ENCODE data around the gene PUM2.
"Not testable (repeated sequence)": the region's sequence is repeated elsewhere in the genome, so short reads cannot be mapped to it uniquely, and the experiment has no call there.

PUM2 gene

DNA sequence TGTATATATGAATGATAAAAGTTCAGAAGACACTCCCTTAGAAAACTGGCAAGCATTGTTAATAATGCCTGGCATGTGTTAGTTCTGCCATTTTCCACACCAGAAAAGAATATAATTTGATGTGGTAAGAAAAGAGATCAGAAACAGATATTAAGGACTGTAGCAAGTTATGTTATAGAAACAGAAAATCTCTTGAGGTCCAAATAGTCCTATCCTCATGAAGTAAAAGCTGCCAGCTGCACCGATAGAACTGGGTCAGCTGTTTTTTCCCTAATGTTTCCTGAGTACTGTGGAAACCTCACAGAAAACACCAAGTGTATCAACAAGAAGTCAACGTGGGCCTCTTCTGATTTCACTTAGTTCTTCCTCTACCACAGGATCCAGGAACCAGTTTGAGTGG lies 68.8 kb downstream of the PUM2 start:
- H3K4me1 ChIP-seq (ENCODE audit: control insufficient read depth in 1 of 2, insufficient read depth in 1 of 2, low read depth in 1 of 2, low read length in 1 of 2), result no peaks in the 10 kb centered on the region
- TF ChIP-seq CTCF (IDR thresholded peaks at IDR 0.05), result no peak
- no peaks in the 10 kb centered on the region for H3K27me3 ChIP-seq
- H3K9me3 ChIP-seq, result no peaks in the 10 kb centered on the region
- no peak overlapping the region for H3K27ac ChIP-seq
- H3K36me3 ChIP-seq, result peaks cover 72% of the 10 kb centered on the region
- H3K4me3 ChIP-seq (ENCODE audit: low read depth in 1 of 2, low read length in 1 of 2), result no peak overlapping the region

DNA sequence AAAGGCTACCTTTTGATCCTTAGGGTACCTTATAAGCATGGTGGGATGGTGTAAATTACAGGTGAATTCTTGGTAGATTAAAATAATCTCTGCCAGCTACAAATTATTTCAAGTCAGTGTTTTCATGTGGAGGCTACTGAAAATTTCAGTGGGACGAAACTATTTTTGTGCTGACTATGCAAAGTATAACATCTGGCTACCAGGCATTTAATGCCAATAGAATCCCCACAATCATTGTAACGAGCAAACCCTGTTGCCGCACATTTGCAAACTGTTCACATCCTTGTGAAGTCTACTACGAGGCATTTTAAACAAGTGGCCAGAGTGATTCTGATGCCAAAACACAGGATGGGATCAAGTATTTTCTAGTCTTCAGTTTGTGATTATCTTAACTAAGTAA lies 77.6 kb downstream of the PUM2 start:
- Histone ChIP-seq H3K4me1 (ENCODE audit: control insufficient read depth in 1 of 2, insufficient read depth in 1 of 2, low read depth in 1 of 2, low read length in 1 of 2) (no peaks in the 10 kb centered on the region), H3K27me3 (no peaks in the 10 kb centered on the region), H3K9me3 (no peaks in the 10 kb centered on the region), H3K36me3 (peaks cover 34% of the 10 kb centered on the region), H3K4me3 (ENCODE audit: low read depth in 1 of 2, low read length in 1 of 2) (no peak overlapping the region), H3K27ac (no peak overlapping the region)
- no peak for TF ChIP-seq CTCF (IDR thresholded peaks at IDR 0.05)

DNA sequence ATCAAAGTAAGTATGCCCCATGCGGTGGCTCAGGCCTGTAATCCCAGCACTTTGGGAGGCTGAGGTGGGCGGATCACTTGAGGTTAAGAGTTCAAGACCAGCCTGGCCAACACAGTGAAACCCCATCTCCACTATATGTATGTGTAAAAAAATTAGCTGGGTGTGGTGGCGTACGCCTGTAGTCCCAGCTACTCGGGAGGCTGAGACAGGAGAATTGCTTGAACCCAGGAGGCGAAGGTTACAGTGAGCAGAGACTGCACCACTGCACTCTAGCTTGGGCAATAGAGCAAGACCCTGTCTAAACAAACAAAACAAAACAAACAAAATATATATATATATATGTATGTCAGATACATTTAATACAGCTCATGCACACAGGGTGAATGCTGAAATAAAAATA lies 82.3 kb downstream of the PUM2 start:
- H3K4me3 ChIP-seq (ENCODE audit: low read depth in 1 of 2, low read length in 1 of 2); H3K27me3 ChIP-seq; H3K9me3 ChIP-seq; H3K27ac ChIP-seq; H3K4me1 ChIP-seq (ENCODE audit: control insufficient read depth in 1 of 2, insufficient read depth in 1 of 2, low read depth in 1 of 2, low read length in 1 of 2): not testable (repeated sequence)
- peaks cover 36% of the 10 kb centered on the region for H3K36me3 ChIP-seq

- H3K9me3 ChIP-seq, result no peaks in the 10 kb centered on the region
- H3K27ac ChIP-seq, result no peak overlapping the region
- H3K36me3 ChIP-seq, result peaks cover 35% of the 10 kb centered on the region
- TF ChIP-seq CTCF (IDR thresholded peaks at IDR 0.05), result no peak
- no peak overlapping the region for H3K4me3 ChIP-seq (ENCODE audit: low read depth in 1 of 2, low read length in 1 of 2)
- no peaks in the 10 kb centered on the region for H3K27me3 ChIP-seq
- no peaks in the 10 kb centered on the region for H3K4me1 ChIP-seq (ENCODE audit: control insufficient read depth in 1 of 2, insufficient read depth in 1 of 2, low read depth in 1 of 2, low read length in 1 of 2)
These were observed 83.1 kb downstream of the PUM2 start for GRCh38 chr2:20267529-20267928.

- Histone ChIP-seq H3K27me3 (no peaks in the 10 kb centered on the region), H3K4me3 (ENCODE audit: low read depth in 1 of 2, low read length in 1 of 2) (no peak overlapping the region), H3K4me1 (ENCODE audit: control insufficient read depth in 1 of 2, insufficient read depth in 1 of 2, low read depth in 1 of 2, low read length in 1 of 2) (no peaks in the 10 kb centered on the region), H3K36me3 (peaks cover 47% of the 10 kb centered on the region), H3K9me3 (no peaks in the 10 kb centered on the region), H3K27ac (no peak overlapping the region)
- no peak for TF ChIP-seq CTCF (IDR thresholded peaks at IDR 0.05)
These were observed 86.0 kb downstream of the PUM2 start for GRCh38 chr2:20264629-20265028.

DNA sequence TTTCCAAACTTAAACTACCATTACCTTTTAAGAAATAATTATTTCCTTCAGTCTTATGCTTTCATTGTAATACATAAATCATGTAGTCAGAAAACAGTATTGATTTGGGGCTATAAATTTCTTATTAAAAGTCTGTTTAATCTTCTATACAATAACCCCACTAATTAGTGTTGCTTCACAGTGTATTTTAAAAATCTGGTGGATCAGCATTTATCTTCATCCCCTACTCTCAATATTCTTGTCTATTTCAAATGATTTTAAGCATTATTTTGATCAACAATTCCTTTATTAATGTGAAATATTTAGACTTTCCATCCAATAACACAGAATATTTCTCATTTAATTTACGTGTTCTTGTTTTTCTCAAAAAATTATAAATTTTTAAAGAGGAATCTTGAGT lies 93.2 kb downstream of the PUM2 start:
- no peak for TF ChIP-seq CTCF (IDR thresholded peaks at IDR 0.05)

More for the DNA sequence above, 93.2 kb downstream of the PUM2 start:
- H3K9me3 ChIP-seq, result no peaks in the 10 kb centered on the region
- H3K27me3 ChIP-seq, result no peaks in the 10 kb centered on the region
- no peak overlapping the region for H3K27ac ChIP-seq
- peaks cover 93% of the 10 kb centered on the region for H3K36me3 ChIP-seq
- H3K4me1 ChIP-seq (ENCODE audit: control insufficient read depth in 1 of 2, insufficient read depth in 1 of 2, low read depth in 1 of 2, low read length in 1 of 2), result no peaks in the 10 kb centered on the region
- H3K4me3 ChIP-seq (ENCODE audit: low read depth in 1 of 2, low read length in 1 of 2), result no peak overlapping the region

Data from neutrophil (primary cell).